ENCODE data around the gene GAMT. TPM values are rescaled to one million over a fixed set of nuclear protein-coding genes. Genes with fewer than 3 reads are reported as not detected.

Gene GAMT
- total and polyA plus RNA-seq, 2 of the 13 experiments (the other 11 are each of a cell fraction or from before 2014, with no cell fraction given), result 115 to 124 TPM

DNA sequence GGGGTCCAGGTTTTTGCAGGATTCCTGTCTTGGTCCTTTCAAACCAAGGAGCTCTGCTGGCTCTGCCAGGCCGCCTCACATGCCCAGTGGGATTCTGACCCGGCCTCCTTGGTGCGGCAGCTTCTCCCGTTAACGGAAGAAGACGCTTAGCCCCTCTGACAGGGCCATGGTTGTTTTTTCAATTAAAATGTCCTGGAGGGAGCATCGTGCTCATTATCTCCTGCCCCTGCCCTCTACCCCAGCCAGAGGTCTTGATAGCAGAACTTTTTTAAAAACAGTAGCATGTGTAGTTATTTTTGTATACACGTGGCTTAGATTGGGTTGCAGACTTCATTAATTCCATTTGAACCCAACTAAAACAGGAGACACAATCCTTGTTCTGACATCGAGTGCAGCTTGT, 25.4 kb upstream of the GAMT start:
- CTCF ChIA-PET (ENCODE audit: low intra/inter-chr PET ratio, low total read pairs), result no interaction called here
- Histone ChIP-seq H3K9ac (ENCODE audit: insufficient read depth, low read depth, low read length) (no peak overlapping the region), H3K36me3 (replicated peaks in 1 of 2; ENCODE audit: control insufficient read depth in 1 of 2, insufficient read depth in 2 of 2, low read length in 2 of 2) (peaks cover 26 to 72% of the 10 kb centered on the region in 2 experiments), H3K9me3 (ENCODE audit: low read length) (no peaks in the 10 kb centered on the region), H3K4me2 (ENCODE audit: low read depth, low read length) (no peak overlapping the region), H3K27ac (ENCODE audit: extremely low read length, insufficient read depth, low read length) (no peak overlapping the region), H3K4me1 (ENCODE audit: insufficient read depth, low read length) (peaks cover 39% of the 10 kb centered on the region), H3K27me3 (ENCODE audit: control insufficient read depth in 1 of 2, insufficient read depth in 2 of 2, low read length in 2 of 2) (no peaks in the 10 kb centered on the region), H2AFZ (ENCODE audit: low read length) (no peak overlapping the region), H4K20me1 (ENCODE audit: insufficient read depth, low read length) (peaks cover 15% of the 10 kb centered on the region), H3K79me2 (ENCODE audit: insufficient read depth, low read length) (peaks cover 29% of the 10 kb centered on the region), H3K4me3 (replicated peaks in 1 of 3; ENCODE audit: insufficient read depth in 1 of 3, low read depth in 2 of 3, low read length in 3 of 3) (no peak overlapping the region)
- intact Hi-C loops (cut with micrococcal nuclease; ENCODE audit: unreplicated experiment), result no loop called here
- no peak for DNase-seq (ENCODE audit: low spot score)
- no peak for TF ChIP-seq SMARCC2 (IDR thresholded peaks at IDR 0.05)
- TF ChIP-seq ZNF335 (CRISPR knock-in tag; IDR thresholded peaks at IDR 0.05), result no peak
- TF ChIP-seq, protein P1, sequence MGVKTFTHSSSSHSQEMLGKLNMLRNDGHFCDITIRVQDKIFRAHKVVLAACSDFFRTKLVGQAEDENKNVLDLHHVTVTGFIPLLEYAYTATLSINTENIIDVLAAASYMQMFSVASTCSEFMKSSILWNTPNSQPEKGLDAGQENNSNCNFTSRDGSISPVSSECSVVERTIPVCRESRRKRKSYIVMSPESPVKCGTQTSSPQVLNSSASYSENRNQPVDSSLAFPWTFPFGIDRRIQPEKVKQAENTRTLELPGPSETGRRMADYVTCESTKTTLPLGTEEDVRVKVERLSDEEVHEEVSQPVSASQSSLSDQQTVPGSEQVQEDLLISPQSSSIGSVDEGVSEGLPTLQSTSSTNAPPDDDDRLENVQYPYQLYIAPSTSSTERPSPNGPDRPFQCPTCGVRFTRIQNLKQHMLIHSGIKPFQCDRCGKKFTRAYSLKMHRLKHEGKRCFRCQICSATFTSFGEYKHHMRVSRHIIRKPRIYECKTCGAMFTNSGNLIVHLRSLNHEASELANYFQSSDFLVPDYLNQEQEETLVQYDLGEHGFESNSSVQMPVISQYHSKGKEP (CRISPR knock-in tag; IDR thresholded peaks at IDR 0.05), result no peak
- TF ChIP-seq CREB1 (IDR thresholded peaks at IDR 0.05), result no peak
- no peak for TF ChIP-seq CREB1 (CRISPR knock-in tag; IDR thresholded peaks at IDR 0.05)
- TF ChIP-seq, protein P2, sequence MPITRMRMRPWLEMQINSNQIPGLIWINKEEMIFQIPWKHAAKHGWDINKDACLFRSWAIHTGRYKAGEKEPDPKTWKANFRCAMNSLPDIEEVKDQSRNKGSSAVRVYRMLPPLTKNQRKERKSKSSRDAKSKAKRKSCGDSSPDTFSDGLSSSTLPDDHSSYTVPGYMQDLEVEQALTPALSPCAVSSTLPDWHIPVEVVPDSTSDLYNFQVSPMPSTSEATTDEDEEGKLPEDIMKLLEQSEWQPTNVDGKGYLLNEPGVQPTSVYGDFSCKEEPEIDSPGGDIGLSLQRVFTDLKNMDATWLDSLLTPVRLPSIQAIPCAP (CRISPR knock-in tag; IDR thresholded peaks at IDR 0.05; ENCODE audit: low read depth), result no peak
- BruUV-seq (replicated peaks), result no TSS peak
- POLR2A ChIA-PET, result no interaction called here
- ATAC-seq, result no peak
- no peak for FAIRE-seq
- WGBS (ENCODE audit: low lambda C conversion rate), result 97% methylated on average over 9 of the region's 9 CpGs
- in situ Hi-C loops (cut with HindIII; ENCODE audit: extremely low pct_ligation_motif_present, low pct_unique_long_range_greater_than_20kb), result no loop called here

DNA sequence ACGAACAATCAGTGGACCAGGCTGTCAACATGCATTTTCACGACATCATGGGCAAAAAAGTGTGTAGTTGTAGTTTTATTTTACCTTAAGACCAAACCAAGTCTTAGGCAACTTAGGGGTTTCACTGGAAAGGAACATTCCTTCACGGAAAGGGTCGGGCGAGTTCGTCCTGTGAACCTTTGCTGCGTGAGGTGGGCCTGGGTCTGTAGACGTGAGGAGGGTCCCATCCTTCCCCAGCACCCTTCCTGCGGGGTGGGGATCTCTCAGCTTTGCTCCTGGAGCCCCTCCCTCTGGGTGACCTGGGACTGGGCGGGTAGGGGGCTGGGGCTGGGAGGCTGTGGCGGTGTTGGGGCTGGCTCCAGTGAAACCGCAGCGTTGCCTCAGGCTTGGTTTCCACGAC, 24.6 kb upstream of the GAMT start:
- intact Hi-C loops (cut with micrococcal nuclease; ENCODE audit: unreplicated experiment) (no loop called here), in situ Hi-C loops (cut with HindIII; ENCODE audit: extremely low pct_ligation_motif_present, low pct_unique_long_range_greater_than_20kb) (no loop called here)
- TF ChIP-seq ZNF143 (CRISPR knock-in tag; IDR thresholded peaks at IDR 0.05), result no peak
- no peak for TF ChIP-seq ZNF761 (CRISPR knock-in tag; conservative IDR thresholded peaks at IDR 0.05)
- TF ChIP-seq, protein P3, sequence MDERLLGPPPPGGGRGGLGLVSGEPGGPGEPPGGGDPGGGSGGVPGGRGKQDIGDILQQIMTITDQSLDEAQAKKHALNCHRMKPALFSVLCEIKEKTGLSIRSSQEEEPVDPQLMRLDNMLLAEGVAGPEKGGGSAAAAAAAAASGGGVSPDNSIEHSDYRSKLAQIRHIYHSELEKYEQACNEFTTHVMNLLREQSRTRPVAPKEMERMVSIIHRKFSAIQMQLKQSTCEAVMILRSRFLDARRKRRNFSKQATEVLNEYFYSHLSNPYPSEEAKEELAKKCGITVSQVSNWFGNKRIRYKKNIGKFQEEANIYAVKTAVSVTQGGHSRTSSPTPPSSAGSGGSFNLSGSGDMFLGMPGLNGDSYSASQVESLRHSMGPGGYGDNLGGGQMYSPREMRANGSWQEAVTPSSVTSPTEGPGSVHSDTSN (CRISPR knock-in tag; IDR thresholded peaks at IDR 0.05), result no peak
- no peak for TF ChIP-seq ZNF264 (CRISPR knock-in tag; IDR thresholded peaks at IDR 0.05)
- ATAC-seq (no peak), FAIRE-seq (no peak), DNase-seq (ENCODE audit: low spot score) (no peak)
- BruUV-seq (replicated peaks), result no TSS peak
- H2AFZ ChIP-seq (ENCODE audit: low read length), result no peak overlapping the region
- peaks cover 31 to 76% of the 10 kb centered on the region in 2 experiments for H3K36me3 ChIP-seq (replicated peaks in 1 of 2; ENCODE audit: control insufficient read depth in 1 of 2, insufficient read depth in 2 of 2, low read length in 2 of 2)
- POLR2A ChIA-PET, result no interaction called here
- 96% methylated on average over 12 of the region's 14 CpGs for WGBS (ENCODE audit: low lambda C conversion rate)
- peaks cover 15% of the 10 kb centered on the region for H4K20me1 ChIP-seq (ENCODE audit: insufficient read depth, low read length)
- H3K9me3 ChIP-seq (ENCODE audit: low read length), result no peaks in the 10 kb centered on the region
- no peak overlapping the region for H3K4me3 ChIP-seq (replicated peaks in 1 of 3; ENCODE audit: insufficient read depth in 1 of 3, low read depth in 2 of 3, low read length in 3 of 3)
- H3K9ac ChIP-seq (ENCODE audit: insufficient read depth, low read depth, low read length), result no peak overlapping the region
- no peaks in the 10 kb centered on the region for H3K27me3 ChIP-seq (ENCODE audit: control insufficient read depth in 1 of 2, insufficient read depth in 2 of 2, low read length in 2 of 2)
- H3K4me2 ChIP-seq (ENCODE audit: low read depth, low read length), result no peak overlapping the region
- no peak overlapping the region for H3K27ac ChIP-seq (ENCODE audit: extremely low read length, insufficient read depth, low read length)
- H3K4me1 ChIP-seq (ENCODE audit: insufficient read depth, low read length), result peaks cover 41% of the 10 kb centered on the region
- peaks cover 33% of the 10 kb centered on the region for H3K79me2 ChIP-seq (ENCODE audit: insufficient read depth, low read length)
- CTCF ChIA-PET (ENCODE audit: low intra/inter-chr PET ratio, low total read pairs), result no interaction called here

All from HepG2 (cell line).